ENCODE measurements around the gene ENGASE. TPM values are rescaled to one million over a fixed set of nuclear protein-coding genes. Genes with fewer than 3 reads are reported as not detected.

Gene ENGASE, protein sequence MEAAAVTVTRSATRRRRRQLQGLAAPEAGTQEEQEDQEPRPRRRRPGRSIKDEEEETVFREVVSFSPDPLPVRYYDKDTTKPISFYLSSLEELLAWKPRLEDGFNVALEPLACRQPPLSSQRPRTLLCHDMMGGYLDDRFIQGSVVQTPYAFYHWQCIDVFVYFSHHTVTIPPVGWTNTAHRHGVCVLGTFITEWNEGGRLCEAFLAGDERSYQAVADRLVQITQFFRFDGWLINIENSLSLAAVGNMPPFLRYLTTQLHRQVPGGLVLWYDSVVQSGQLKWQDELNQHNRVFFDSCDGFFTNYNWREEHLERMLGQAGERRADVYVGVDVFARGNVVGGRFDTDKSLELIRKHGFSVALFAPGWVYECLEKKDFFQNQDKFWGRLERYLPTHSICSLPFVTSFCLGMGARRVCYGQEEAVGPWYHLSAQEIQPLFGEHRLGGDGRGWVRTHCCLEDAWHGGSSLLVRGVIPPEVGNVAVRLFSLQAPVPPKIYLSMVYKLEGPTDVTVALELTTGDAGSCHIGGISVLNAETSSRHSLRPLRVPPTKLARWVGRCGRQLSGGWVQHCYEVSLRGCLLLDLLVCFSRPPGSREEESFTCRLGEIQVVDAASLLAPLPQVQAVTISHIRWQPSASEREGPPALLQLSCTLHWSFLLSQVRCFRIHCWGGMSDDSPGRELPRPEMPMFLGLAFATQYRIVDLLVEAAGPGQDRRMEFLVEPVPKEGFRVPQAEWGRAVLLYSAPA
- total RNA-seq (2022), result 34.5 and 40.3 TPM in 2 replicates
- Bru-seq, nascent RNA, result percentile 53 among the genes with signal in this experiment
- BruChase-seq, experiment 1, labeled RNA remaining after a 6-hour chase, result percentile 65 among the genes with signal in this experiment
- percentile 54 among the genes with signal in this experiment for BruChase-seq, experiment 2, labeled RNA remaining after a 2-hour chase
- long read RNA-seq, transcript ENGASE-205 (14 exons, 2,579 nt), result major isoform, 9 of 28 reads
- long read RNA-seq, partial matches to known transcripts, result 4 of 28 reads
- long read RNA-seq, other reads (novel, unspliced or antisense), result 14 of 28 reads

DNA sequence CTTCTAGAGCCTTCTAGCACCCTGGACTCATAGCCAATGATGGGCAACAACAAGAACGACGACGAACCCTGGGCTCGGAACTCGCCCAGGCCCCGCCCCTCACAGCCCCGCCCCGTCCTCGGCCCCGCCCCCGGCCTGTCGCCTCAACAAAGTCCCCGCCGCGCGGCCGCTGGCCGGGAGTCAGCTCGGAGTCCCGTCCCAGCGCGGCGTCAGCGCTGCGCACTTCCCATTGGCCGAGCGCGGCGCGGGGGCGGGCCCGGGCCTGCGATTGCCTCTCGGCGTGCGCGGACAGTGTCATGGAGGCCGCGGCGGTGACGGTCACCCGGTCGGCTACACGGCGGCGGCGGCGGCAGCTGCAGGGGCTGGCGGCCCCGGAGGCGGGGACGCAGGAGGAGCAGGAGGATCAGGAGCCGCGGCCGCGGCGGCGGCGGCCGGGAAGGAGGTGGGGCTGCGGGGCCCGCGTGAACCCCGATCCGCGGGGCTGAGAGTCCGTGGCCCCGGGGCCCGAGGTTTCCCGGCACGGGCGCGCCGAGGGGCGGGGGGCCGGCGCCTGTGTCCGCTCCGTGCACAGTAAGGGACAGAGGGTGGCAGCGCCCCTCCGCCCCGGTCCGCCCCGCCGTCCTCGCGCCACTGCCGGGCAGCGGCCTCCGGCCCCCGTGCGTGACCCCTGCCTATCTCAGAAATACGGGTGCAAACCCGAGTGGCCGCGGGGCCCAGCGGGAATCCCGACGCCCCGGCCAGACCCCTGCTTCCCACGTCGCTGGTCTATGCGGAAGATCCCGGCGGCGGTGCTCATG is at the start of gene ENGASE:
TSS of gene ENGASE (plus strand) at position 176 of the 797 bp plus-strand sequence. CDS start at position 297, 121 bp downstream.
- H3K27ac Mint-ChIP-seq (ENCODE audit: low read depth, unreplicated experiment), result peak within 1 kb of the TSS; percentile 67
- DNase-seq (ENCODE audit: unreplicated experiment), result peak; percentile 97
- intact Hi-C loops (cut with micrococcal nuclease), result no loop called here
- no peaks in the 10 kb centered on the region for H3K9me3 Mint-ChIP-seq (ENCODE audit: unreplicated experiment)
- H3K27me3 Mint-ChIP-seq (ENCODE audit: insufficient read depth, unreplicated experiment), result no peaks in the 10 kb centered on the region
- BruUV-seq (replicated peaks), result no TSS peak
- CTCF ChIA-PET, result interaction anchor here (0.7 to 2.1 kb wide), 5 partner anchors 8 to 326 kb away, joined by 3 to 8 read pairs (median 3); no protein-coding TSS in a partner anchor
- peaks cover 11% of the 10 kb centered on the region for H3K4me1 Mint-ChIP-seq (ENCODE audit: insufficient read depth, unreplicated experiment)
- H3K36me3 Mint-ChIP-seq (ENCODE audit: insufficient read depth, unreplicated experiment), result peaks cover 26% of the 10 kb centered on the region
- TF ChIP-seq, protein P1, sequence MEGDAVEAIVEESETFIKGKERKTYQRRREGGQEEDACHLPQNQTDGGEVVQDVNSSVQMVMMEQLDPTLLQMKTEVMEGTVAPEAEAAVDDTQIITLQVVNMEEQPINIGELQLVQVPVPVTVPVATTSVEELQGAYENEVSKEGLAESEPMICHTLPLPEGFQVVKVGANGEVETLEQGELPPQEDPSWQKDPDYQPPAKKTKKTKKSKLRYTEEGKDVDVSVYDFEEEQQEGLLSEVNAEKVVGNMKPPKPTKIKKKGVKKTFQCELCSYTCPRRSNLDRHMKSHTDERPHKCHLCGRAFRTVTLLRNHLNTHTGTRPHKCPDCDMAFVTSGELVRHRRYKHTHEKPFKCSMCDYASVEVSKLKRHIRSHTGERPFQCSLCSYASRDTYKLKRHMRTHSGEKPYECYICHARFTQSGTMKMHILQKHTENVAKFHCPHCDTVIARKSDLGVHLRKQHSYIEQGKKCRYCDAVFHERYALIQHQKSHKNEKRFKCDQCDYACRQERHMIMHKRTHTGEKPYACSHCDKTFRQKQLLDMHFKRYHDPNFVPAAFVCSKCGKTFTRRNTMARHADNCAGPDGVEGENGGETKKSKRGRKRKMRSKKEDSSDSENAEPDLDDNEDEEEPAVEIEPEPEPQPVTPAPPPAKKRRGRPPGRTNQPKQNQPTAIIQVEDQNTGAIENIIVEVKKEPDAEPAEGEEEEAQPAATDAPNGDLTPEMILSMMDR (IDR thresholded peaks at IDR 0.05; ENCODE audit: unreplicated experiment), result no peak
- peak within 1 kb of the TSS; percentile 92 for H3K4me3 Mint-ChIP-seq (ENCODE audit: unreplicated experiment)
- POLR2A ChIA-PET, result interaction anchor here (0.7 to 1.6 kb wide), 8 partner anchors 10 to 153 kb away, joined by 3 to 7 read pairs (median 6); no protein-coding TSS in a partner anchor

DNA sequence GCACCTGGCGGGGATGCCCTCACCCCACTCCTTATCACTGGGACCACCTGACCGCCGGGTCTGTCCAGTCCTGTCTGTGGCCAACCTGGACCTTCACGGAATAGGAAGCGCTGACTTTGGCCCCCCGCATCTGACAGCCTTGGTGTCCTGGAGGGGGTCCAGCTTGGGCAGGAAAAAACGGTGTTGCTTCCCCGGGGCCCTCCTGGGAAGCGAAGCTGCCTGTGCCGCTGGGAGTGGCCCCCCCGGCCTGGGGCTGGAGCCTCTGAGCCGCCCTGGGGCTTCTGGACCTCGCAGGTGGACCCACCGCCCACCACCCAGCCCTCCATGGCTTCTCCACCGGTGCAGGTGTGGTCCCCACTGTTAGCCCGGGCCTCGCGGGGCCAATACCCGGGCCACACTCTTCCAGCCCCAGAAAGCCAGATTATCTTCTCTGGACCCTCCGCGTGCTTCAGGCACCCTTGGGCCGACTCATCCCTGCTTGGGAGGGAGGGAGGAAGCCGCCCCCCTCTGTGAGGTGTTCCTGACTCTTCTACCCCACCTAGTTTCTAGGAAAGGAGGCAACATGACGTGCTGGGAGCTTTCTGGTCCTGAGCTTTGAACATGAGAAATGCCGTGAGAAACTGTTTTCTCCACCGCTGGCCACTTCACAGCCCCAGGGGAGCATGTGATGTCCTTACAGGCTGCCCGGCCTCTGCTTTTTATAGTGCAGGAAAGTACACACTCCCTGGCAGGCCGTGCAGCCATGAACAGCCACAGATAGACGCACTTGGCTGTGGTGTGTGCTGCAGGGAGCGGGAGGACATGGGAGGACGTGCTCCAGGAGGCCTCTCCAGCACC is 49.5 kb upstream of the ENGASE start:
- Mint-ChIP-seq H3K4me1 (ENCODE audit: insufficient read depth, unreplicated experiment) (peaks cover 48% of the 10 kb centered on the region), H3K27ac (ENCODE audit: low read depth, unreplicated experiment) (no peak overlapping the region), H3K36me3 (ENCODE audit: insufficient read depth, unreplicated experiment) (peaks cover 12% of the 10 kb centered on the region), H3K9me3 (ENCODE audit: unreplicated experiment) (no peaks in the 10 kb centered on the region), H3K4me3 (ENCODE audit: unreplicated experiment) (no peak overlapping the region), H3K27me3 (ENCODE audit: insufficient read depth, unreplicated experiment) (no peaks in the 10 kb centered on the region)
- no peak for DNase-seq (ENCODE audit: unreplicated experiment)
- ChIA-PET POLR2A (interaction anchor here (0.7 to 3.8 kb wide), 3 partner anchors 12 to 15 kb away, joined by 3 to 41 read pairs (median 9); partner anchors contain the start of gene CANT1), CTCF (interaction anchor here (2.4 kb wide), 1 partner anchor 11 kb away, joined by 9 read pairs; no protein-coding TSS in a partner anchor)
- intact Hi-C loops (cut with micrococcal nuclease), result no loop called here
- BruUV-seq (replicated peaks), result no TSS peak
- TF ChIP-seq, protein P1 (IDR thresholded peaks at IDR 0.05; ENCODE audit: unreplicated experiment), result no peak

DNA sequence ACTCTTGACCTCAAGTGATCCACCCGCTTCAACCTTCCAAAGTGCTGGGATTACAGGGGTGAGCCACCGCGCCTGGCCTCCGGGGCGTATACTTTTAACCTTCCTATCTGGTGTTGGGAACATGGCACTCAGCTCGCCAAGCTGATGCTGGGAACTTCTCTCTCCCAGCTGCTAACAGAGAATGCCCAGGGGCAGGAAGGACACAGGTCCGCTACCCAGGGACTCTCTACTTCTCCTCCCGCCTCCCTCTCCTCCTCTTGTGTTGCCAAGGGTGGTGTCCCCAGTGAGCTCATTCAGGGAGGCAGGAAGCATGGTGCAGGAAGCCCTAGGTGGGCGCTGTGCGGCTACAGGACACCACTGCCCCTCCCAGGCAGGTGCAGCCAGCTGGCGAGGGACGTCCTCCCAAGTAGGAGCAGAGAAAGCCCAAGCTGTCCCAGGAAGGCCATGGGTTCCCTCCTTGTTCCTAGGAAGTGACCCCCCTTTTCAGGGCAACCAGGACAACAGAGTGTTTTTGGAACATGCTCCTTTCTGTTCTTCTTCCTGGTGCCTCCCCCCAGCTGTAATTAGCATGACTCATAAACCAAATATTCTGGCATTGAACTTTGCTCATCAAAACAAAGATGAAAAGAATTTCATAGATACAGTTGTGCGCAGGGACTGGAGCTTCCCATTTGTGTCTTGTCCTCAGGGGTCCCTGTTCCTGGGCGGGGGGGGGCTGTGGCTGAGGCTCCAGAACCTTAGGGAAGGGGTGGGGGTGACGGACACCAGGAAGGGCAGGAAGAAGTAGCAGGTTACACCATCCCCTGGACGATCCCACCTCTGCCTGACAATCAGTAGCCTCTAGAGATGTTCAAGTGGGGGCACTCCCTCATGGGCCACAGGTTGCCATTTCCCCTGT is 48.0 kb upstream of the ENGASE start:
- no TSS peak for BruUV-seq (replicated peaks)
- Mint-ChIP-seq H3K36me3 (ENCODE audit: insufficient read depth, unreplicated experiment) (peaks cover 12% of the 10 kb centered on the region), H3K27me3 (ENCODE audit: insufficient read depth, unreplicated experiment) (no peaks in the 10 kb centered on the region), H3K27ac (ENCODE audit: low read depth, unreplicated experiment) (peak overlapping the region; percentile 95), H3K9me3 (ENCODE audit: unreplicated experiment) (no peaks in the 10 kb centered on the region), H3K4me1 (ENCODE audit: insufficient read depth, unreplicated experiment) (peaks cover 43% of the 10 kb centered on the region), H3K4me3 (ENCODE audit: unreplicated experiment) (peak overlapping the region; percentile 66)
- POLR2A ChIA-PET, result interaction anchor here (0.5 to 3.8 kb wide), 8 partner anchors 10 to 816 kb away, joined by 3 to 41 read pairs (median 6); partner anchors contain the start of genes CANT1 and ENGASE
- intact Hi-C loops (cut with micrococcal nuclease), result no loop called here
- DNase-seq (ENCODE audit: unreplicated experiment), result peak; percentile 94
- CTCF ChIA-PET, result interaction anchor here (0.5 to 2.4 kb wide), 9 partner anchors 10 to 890 kb away, joined by 3 to 9 read pairs (median 3); no protein-coding TSS in a partner anchor
- TF ChIP-seq, protein P1 (IDR thresholded peaks at IDR 0.05; ENCODE audit: unreplicated experiment), result no peak

Measured in MCF 10A (cell line).